Caki2 (cell line): ENCODE measurements around the gene IL21R. TPM values are rescaled to one million over a fixed set of nuclear protein-coding genes. Genes with fewer than 3 reads are reported as not detected.
"Not testable (repeated sequence)": the region's sequence is repeated elsewhere in the genome, so short reads cannot be mapped to it uniquely, and the experiment has no call there.

Source experiments
- DNase-seq: peaks from one replicate; pipeline ENCODE4 v3.0.0-alpha.2; 2015; ENCODE audit warnings: low read depth
- in situ Hi-C: cut with HindIII; loops from 2 replicates; pipeline ENCODE4 v1.10.0; 2016; ENCODE audit warnings: low sequenced_read_pairs, low pct_unique_long_range_greater_than_20kb, mixed read lengths
- total RNA-seq: library from RNA; depleted of rRNA; stranded (reverse); fragments of >200 nt; shearing (Covaris generic); gene quantifications from 2 replicates; pipeline ENCODE4 v1.2.3, GENCODE V29; 2014; ENCODE audit warnings: low replicate concordance

Gene IL21R
- total RNA-seq, 1 experiment from 2014 or later, result 1.4 TPM

DNA sequence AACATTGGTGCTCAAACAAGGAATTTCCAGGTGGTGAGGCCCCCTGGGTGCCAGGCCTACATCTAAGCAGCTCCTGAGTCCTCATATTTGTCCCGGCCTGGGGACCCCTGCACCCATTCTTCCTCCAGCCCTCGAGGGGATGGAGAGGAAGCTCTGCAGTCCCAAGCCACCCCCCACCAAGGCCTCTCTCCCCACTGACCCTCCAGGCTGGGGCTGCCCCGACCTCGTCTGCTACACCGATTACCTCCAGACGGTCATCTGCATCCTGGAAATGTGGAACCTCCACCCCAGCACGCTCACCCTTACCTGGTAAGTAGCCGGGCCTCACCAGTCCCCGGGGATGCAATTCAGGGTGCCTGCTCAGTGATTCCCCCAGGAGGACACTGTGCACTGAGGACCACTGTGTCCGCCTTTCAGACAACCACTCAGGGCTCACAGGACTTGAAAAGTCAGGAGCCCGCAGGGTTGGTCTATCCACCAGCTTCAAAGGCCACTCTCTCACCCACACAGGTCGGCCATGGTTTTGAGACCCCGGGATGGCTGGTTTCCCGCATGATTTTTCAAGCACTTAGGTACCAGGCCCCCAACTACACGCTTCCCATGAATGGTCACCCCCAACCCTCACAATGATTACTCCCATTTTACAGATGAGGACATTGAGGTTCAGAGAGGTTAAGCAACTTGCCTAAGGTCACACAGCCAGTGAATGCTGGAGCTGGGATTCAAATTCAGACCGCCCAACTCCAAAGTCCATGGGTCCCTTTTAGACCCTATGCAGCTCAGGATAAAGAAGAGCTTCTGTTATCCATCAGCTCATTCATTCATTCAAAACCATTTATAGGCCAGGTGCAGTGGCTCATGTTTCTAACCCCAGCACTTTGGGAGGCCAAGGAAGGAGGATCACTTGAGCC lies 32.4 kb downstream of the IL21R start:
- in situ Hi-C loops, result no loop called here
- no peak for DNase-seq

DNA sequence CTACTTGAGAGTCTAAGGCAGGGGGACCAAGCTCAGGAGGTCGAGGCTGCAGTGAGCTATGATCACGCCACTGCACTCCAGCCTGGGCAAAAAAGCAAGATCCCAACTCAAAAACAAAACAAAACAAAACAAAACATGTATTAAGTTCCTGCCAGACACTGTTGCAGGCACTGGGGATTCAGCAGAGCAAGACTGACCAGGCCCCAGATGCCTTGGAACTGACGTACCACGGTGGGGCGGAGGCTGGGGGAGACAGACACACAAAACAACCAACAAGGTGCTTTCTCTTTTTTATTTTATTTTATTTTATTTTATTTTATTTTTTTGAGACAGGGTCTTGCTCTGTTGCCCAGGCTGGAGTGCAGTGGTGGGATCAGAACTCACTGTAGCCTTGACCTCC lies 33.2 kb downstream of the IL21R start:
- in situ Hi-C loops, DNase-seq: not testable (repeated sequence)

DNA sequence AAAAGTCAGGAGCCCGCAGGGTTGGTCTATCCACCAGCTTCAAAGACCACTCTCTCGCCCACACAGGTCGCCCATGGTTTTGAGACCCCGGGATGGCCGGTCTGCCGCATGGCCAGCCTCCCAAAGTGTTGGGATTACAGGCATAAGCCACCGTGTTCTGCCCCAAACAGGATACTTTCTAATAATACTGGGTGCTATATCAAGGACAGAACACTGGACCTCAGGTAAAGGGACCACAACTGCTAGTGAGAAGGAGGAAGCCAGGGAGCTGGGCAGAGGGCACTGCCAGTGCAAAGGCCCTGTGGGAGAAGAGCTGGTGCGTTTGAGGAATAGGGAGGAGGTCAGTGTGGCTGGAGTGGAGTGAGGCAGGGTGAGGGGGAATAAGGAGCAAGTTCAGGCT lies 34.1 kb downstream of the IL21R start:
- in situ Hi-C loops, result no loop called here
- DNase-seq, result no peak

DNA sequence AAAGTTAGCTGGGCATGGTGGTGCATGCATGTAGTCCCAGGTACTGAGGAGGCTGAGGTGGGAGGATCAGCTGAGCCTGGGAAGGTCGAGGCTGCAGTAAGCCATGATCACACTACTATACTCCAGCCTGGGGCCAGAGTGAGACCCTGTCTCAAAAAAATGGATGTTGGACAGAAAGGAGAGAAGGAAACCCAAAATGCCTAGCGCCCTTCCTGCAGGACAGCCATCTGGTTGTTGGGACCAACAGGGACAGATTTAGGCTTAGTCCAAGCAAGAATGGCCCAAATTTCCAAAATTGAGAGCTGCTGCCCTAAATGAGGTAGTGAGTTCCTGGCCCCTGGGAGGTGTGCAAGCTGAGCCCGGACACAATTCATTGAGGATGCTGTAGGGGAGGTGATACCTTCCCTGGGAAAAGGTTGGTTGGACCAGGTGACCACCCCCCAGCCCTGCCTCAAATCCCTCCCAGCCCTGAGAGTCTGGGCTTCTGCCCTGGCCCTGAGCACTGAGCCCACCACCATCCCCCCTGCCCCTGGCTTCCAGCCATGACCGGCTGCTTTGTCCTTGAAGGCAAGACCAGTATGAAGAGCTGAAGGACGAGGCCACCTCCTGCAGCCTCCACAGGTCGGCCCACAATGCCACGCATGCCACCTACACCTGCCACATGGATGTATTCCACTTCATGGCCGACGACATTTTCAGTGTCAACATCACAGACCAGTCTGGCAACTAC lies 35.1 kb downstream of the IL21R start:
- no peak for DNase-seq
- in situ Hi-C loops, result no loop called here

DNA sequence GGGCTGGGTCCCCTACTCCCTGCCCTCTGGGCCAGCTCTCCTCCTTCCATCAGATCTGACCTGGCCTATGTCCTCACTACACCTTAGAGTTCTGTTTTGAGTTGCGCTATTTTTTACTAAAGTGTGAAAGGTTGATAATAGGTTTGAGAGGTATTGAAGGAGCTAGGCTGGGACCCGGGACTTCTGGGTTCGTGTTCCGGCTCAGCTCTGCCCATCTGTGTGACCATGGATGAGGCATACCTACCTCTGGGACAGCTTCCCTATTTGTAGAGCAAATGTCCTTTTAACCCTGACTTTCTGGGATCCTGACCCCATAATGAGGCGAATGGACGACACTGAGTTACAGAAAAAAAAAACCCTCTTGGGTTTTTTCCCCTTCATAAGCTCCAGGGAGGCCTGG lies 36.0 kb downstream of the IL21R start:
- no peak for DNase-seq
- in situ Hi-C loops, result no loop called here

DNA sequence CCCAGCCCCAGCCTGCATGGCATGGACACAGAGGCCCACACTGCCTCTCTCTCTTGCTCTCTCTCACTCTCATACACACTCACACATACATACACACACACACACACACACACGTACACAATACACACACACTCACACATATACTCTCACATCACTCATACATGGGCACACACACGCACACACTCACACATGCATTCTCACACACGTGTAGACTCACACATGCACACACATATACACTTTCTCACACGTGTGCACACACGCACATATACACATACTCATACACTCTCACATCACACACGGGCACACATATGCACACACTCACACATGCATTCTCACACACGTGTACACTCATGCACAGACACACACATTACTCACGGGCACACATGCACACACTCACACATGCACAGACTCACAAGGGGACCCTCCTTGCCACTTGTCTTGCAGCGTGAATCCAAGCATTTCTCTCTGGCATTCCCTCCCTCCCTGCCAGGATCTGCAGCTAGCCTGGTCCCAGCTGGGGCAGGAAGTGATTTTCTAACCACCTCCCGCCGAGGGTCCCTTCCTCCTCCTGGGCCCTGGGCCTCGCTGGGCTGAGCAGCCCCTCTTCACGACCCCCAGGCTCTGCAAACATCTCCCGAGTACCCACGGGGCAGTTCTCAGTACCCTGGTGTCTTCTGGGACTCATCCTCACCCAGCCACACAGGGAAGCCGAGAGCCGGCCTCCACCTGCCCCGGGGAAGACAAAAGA lies 37.5 kb downstream of the IL21R start:
- DNase-seq, result no peak
- in situ Hi-C loops, result no loop called here

DNA sequence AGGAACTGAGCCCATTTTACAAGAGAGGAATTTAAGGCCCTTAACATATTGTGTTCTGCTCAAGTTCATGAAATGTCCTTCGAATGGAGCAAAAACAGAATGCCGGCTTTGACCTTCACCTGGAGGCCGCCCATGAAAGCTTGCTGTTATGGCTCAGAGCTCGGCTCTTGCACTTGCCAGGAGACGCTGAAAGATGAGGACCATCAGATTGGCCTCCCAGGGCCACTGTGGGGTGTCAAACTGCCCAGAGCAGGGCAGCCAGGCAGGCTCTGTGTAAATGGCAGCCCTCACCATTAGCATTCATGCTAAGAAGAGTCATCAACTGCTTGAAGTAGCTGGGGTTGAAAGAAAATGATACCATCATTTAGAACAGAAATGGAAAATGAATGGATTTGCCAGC lies 39.3 kb downstream of the IL21R start:
- in situ Hi-C loops, result no loop called here
- DNase-seq, result no peak

DNA sequence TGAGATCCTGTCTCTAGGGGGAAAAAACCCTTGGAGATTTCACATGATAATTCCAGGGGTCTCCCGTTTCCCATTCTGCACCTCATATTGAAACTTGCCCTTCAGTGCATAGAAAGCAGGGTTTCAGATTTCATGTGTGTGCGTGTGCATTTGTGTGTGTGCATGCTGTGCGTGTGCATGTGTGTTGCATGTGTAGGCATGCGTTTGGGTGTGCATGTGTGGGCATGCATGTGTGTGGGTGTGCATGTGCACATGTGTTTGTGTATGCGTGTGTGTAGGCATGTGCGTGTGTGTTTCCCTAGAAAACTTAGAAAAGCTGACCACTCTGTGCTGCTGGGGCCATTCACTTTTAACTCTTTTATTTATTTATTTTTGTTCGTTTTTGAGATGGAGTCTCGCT lies 40.0 kb downstream of the IL21R start:
- in situ Hi-C loops, result no loop called here
- no peak for DNase-seq

DNA sequence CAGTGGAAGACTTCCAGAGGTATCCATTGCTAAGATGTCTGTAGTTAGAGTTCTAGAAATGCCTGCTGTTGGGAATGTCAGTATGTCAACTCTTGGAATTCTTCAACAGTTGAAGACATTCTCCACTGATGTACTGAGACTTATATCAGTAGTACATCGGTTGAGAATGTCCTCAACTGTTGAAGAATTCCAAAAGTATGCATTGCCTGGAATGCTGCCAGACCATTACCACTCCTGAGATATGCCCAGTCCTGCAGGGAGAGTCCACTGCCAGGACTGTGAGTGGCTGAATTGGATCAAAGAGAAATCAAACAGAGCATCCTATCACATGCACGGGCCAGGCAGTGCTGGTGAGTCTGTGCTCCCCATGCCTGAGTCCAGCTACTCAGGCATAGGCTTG lies 42.0 kb downstream of the IL21R start:
- DNase-seq, result peak; percentile 14
- in situ Hi-C loops, result no loop called here

DNA sequence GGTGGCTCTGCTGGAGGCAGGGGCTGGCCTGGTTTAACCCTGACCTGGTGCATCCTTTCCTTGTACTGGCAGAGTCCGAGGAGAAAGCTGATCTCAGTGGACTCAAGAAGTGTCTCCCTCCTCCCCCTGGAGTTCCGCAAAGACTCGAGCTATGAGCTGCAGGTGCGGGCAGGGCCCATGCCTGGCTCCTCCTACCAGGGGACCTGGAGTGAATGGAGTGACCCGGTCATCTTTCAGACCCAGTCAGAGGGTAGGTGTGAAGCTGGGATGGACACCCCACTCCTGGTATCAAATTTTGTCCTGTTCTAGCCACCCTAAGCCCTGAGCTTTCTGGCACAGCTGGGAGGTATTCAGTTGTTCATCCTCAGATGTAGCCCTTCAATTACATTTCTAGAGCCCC lies 42.5 kb downstream of the IL21R start:
- in situ Hi-C loops, result no loop called here
- DNase-seq, result no peak

DNA sequence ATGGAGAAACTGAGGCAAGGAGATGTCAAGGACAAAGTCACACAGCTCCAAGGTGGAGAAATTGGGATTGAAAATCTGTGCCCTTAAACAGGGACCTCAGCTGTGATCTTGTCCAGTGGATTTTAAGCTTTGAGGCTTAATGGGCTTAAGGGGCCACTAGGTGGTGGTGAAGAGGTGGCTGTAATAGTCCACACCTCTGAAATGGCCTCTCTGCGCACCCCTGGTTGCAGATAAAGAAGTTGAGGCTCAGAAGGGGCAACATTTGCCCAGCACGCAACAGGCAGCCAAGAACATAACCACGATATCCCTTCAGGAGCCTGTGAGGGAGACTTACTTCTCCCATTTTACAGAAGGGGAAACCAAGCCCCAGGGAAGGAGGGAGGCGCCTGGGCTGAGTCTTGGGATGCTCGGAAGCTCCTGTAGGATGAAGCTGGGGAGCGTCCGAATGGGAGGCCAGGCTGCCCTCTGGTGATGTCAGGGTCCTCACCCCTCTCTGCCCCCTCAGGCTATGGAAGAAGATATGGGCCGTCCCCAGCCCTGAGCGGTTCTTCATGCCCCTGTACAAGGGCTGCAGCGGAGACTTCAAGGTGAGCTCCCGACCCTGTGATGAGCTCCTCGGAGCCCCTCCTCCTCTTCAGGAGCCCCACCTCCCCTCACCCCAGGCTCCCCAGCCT lies 43.7 kb downstream of the IL21R start:
- in situ Hi-C loops, result no loop called here
- no peak for DNase-seq

DNA sequence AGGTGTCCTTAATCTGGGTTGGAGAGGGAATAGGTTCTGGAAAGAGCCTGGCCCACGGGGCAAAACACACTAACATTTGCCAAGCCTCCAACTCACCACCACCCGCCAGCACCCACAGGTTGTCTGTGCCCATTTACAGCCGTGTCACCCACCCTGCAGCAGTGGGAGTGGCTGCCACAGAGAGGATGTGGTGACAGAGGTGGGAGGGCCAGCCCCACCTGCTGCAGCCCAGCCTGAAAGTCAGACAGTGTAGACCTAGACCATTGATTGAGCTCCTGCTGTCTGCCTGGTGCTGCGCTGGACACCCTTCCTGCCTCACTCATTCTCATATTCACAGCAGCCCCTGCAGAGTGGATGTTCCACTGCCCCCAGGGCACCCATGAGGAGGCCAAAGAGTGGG lies 44.7 kb downstream of the IL21R start:
- in situ Hi-C loops, result no loop called here
- DNase-seq, result no peak

DNA sequence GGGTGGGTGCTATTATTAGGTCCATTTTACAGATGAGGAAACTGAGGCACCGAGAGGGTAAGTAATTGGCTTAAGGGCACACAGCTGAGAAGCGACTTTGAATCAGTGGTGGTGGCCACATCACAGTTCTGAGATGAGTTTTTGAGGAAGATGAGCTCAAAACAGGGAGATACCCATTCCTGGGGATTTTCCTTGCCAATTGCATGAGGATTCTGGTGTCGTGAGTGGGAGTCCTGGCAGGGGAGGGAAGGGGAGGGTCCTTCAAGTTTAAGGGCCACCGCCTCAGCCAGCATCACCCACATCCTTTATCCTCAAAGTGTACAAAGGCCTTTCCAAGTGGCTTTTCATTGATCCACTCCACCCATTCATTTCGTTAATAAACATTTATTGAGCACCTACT lies 45.3 kb downstream of the IL21R start:
- in situ Hi-C loops, result no loop called here
- DNase-seq, result no peak

DNA sequence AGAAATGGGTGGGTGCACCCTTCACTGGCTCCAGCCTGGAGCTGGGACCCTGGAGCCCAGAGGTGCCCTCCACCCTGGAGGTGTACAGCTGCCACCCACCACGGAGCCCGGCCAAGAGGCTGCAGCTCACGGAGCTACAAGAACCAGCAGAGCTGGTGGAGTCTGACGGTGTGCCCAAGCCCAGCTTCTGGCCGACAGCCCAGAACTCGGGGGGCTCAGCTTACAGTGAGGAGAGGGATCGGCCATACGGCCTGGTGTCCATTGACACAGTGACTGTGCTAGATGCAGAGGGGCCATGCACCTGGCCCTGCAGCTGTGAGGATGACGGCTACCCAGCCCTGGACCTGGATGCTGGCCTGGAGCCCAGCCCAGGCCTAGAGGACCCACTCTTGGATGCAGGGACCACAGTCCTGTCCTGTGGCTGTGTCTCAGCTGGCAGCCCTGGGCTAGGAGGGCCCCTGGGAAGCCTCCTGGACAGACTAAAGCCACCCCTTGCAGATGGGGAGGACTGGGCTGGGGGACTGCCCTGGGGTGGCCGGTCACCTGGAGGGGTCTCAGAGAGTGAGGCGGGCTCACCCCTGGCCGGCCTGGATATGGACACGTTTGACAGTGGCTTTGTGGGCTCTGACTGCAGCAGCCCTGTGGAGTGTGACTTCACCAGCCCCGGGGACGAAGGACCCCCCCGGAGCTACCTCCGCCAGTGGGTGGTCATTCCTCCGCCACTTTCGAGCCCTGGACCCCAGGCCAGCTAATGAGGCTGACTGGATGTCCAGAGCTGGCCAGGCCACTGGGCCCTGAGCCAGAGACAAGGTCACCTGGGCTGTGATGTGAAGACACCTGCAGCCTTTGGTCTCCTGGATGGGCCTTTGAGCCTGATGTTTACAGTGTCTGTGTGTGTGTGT lies 46.8 kb downstream of the IL21R start:
- no peak for DNase-seq
- in situ Hi-C loops, result no loop called here

DNA sequence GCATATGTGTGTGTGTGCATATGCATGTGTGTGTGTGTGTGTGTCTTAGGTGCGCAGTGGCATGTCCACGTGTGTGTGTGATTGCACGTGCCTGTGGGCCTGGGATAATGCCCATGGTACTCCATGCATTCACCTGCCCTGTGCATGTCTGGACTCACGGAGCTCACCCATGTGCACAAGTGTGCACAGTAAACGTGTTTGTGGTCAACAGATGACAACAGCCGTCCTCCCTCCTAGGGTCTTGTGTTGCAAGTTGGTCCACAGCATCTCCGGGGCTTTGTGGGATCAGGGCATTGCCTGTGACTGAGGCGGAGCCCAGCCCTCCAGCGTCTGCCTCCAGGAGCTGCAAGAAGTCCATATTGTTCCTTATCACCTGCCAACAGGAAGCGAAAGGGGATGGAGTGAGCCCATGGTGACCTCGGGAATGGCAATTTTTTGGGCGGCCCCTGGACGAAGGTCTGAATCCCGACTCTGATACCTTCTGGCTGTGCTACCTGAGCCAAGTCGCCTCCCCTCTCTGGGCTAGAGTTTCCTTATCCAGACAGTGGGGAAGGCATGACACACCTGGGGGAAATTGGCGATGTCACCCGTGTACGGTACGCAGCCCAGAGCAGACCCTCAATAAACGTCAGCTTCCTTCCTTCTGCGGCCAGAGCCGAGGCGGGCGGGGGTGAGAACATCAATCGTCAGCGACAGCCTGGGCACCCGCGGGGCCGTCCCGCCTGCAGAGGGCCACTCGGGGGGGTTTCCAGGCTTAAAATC lies 47.6 kb downstream of the IL21R start:
- in situ Hi-C loops, result no loop called here
- DNase-seq, result no peak

DNA sequence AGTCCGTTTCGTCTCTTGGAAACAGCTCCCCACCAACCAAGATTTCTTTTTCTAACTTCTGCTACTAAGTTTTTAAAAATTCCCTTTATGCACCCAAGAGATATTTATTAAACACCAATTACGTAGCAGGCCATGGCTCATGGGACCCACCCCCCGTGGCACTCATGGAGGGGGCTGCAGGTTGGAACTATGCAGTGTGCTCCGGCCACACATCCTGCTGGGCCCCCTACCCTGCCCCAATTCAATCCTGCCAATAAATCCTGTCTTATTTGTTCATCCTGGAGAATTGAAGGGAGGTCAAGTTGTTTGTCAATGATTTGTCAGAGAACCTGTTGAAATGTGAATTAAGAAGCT lies 48.2 kb downstream of the IL21R start:
- in situ Hi-C loops, result no loop called here
- no peak for DNase-seq
